ELF-1 (cell line): ENCODE data around the gene RPN2.
"Not testable (repeated sequence)": the region's sequence is repeated elsewhere in the genome, so short reads cannot be mapped to it uniquely, and the experiment has no call there.

ENCODE experiments used
- DNase-seq: peaks from one replicate; pipeline ENCODE4 v3.0.0-alpha.2; 2016; ENCODE audit warnings: low read depth, low spot score

Gene RPN2

DNA sequence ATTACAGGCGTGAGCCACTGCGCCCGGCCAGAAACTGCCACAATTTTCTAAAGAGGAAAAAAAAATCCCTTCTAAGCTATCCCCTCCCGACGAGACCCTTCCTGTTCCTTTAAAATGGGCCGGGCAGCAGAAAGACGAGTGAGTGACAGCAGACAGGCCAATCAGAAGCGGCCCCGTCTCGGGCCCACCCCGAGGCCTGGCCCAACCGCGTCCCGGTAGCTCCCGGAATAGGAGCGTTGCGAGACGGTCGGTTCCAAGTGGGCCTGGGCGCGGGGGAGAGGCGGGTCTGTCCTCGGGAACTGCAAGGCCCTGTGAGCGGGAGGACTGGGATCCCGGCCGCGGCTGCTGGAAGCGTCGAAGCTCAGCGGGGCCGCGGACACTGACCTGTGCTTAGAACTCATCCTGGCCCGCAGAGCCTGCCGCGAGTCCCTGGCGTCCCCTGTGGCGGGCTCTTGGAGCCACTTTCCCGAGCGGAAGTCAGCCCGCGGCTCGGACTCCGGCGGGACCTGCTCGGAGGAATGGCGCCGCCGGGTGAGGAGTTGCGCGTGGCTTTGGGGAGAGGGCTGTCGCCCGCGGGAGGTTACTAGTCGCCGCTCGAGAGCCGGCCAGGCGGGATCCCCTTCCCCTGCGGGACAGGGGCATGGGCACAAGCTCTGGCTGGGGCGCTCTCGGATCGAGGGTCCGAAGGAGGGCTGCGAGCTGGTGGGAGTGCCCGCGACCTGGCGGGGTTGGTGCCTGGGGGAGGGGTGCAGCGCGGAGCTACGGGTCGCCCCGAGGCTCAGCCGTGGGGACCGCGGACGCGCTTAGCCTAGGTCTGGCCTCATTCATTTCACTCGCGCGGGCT lies at the start of gene RPN2, which contains the start of gene MROH8:
TSS of gene RPN2 (plus strand) at position 492 of the 844 bp plus-strand sequence. CDS start at position 519, 27 bp downstream.
TSS of gene MROH8 (minus strand) at position 710 of the 844 bp plus-strand sequence.
- peak; percentile 100 for DNase-seq

DNA sequence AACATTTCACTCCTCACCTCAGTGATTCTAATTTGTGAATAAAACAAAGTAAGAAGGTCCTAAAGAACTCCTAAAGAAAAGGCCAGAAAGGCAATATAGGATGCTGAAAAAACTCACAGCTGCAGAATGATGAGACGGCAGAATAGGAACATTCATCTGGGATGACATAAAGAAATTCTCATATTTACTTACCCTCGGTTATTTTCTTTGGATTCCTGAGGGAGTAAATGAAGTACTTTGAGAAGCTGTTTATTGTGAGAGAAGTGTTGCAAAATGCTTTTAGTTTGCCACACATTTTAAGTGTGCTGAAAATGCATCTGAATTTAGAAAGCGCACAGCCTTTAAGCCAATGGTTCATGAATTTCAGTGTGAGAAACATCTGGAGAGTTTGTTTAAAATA lies 47.6 kb upstream of the RPN2 start:
- no peak for DNase-seq

DNA sequence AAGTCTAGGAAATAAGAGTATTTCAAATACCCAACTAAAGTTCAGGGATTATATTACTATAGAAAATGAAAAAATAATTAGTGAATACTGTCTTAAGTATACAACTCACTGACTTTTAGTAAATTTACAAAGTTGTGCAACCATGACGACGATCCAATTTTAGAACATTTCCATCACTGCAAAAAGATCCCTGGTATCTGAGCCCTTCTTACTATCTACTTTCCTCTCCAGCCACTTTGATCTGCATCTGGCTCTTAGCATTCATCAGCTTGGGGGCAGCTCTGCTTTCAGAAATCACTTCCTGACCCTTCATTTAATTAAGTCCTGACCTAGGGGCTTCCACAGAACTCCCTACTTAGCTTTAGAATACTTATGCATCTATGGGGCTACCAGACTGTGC lies 45.2 kb upstream of the RPN2 start:
- no peak for DNase-seq

DNA sequence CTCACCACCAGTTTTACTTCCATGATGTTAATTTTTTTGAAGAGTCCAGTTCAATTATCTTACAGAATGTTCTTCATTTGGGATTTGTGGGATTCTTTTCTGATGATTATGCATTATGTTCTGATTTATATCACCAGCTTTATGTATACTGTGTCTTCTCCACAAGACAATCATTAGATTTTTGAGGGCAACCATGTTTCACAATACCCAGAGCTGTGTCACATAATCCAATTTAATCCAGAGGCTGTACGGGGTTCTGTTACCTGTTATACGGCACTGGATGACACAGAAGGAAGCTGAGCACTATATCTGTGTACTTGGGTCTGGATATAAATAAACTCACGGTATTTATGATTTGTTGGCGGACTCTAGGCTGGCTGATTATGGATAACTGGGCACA lies 41.6 kb upstream of the RPN2 start:
- DNase-seq: no peak

DNA sequence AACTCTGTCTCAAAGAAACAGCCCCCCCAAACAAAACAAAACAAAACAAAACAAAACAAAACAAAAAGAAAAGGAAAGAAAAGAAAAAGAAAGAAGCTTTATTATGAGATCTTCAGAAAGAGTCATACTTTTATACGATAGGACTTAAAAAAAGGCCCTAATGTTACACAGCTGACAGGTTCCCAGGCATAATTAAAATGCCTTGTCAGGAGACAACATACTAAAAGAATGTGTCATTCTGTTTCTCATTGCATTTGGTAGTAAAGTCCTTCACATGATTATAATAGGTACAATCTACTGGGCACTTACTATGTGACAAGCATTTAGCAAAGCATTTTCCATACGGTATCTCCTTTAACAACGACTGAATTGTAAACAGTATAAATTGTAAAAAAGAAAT lies 36.4 kb upstream of the RPN2 start:
- DNase-seq: no peak

DNA sequence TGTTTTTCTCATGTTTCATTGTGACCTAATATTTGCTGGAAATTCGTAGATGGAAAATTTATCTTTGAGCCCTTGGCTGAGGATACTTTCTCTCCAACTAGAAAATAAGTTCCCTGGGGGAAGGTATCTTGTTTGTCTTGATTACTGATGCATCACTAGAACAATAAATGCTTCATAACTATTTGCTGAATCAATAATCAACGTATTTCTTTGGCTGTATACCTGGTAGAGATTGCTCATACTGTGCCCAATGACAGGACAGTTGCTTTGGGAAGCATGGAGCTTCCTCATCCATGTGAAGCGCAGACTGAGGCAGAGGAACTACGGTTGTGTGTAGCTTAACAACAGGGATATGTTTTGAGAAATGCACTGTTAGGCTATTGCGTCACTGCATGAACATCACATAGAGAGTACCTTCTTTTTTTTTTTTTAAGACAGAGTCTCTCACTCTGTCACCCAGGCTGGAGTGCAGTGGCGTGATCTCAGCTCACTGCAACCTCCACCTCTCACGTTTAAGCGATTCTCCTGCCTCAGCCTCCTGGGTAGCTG lies 34.2 kb upstream of the RPN2 start:
- no peak for DNase-seq

DNA sequence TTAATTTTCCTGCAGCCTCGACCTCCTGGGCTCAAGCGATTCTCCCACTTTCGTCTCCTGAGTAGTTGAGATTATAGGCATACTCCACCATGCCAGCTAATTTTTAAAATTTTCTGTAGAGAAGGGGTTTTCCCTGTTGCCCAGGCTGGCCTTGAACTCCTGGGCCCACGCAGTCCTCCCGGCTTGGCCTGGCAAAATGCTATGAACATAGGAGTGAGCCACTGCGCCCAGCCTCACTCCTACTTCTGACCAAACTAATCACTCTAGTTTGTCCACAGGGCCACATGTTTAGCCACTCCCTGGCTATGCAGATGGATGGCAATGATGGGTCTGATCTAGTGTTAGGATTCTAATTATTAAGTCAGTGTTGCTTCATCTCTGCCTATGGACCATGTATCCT lies 31.9 kb upstream of the RPN2 start:
- DNase-seq: no peak

DNA sequence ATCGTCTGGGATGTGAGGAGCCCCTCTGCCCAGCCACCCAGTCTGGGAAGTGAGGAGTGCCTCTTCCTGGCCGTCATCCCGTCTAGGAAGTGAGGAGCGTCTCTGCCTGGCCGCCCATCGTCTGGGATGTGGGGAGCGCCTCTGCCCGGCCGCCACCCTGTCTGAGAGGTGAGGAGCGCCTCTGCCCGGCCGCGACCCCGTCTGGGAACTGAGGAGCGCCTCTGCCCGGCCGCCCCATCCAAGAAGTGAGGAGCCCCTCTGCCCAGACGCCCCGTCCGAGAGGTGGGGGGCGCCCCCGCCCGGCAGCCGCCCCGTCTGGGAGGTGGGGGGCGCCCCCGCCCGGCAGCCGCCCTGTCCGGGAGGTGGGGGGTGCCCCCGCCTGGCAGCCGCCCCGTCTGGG lies 28.3 kb upstream of the RPN2 start:
- DNase-seq: not testable (repeated sequence)

DNA sequence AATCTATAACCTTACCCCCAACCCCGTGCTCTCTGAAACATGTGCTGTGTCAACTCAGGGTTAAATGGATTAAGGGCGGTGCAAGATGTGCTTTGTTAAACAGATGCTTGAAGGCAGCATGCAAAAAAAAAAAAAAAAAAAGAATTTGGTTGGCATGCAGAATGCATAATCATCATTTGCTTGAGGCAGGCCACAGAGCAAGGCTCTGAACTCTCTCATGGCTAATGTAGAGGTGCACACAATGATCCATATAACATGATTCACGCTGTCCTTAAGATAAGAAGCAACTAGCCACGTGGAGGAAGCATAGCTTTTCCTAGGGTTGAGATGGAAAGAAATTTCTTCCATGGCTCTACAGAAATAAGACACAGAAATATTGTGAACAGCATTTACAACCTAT lies 27.6 kb upstream of the RPN2 start:
- DNase-seq: no peak

DNA sequence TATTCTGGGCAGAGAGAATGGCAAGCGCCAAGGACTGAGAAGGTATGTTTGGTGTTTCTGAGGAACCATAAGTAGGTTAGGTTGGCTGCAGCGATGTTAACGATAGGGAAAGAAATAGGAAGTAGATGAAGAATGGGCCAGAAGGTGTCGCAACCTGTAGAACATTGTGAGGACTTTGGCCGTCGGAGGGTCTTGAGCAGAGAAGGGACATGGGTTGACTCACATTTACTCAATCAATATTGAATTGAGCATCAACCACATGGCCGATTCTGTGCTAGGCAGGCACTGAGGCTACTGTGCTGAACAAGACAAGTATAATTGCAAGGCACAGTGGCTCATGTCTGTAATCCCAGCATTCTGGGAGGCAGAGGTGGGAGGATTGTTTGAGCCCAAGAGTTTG lies 26.8 kb upstream of the RPN2 start:
- DNase-seq: no peak

DNA sequence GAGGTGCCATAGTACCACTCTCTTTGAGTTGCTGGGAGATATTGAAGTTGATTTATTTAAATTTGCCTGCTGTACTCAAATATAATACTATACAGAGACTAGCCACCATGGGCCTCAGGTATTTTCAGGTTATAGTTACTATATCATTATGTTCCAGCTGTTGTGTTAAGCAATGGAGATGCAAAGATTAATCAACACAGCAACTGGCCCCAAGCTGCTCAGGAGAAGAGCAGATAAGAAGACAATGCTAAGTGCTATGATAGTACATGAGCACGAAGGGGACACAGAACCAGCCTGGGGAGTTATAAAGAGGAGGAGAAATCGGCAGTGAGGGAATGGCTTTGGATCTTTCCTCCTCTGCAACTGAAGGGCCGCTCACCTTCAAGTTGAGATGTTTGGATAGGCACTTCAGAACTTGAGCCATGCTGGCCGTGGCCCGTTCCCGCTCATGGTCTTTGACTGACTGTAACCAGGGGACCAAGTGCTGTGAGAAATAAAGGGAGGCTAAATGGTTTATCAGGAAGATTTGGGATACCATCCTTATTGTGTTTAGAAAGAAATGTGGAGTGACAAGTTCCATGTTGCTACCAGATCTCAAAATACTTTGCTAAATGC lies 24.3 kb upstream of the RPN2 start:
- no peak for DNase-seq

DNA sequence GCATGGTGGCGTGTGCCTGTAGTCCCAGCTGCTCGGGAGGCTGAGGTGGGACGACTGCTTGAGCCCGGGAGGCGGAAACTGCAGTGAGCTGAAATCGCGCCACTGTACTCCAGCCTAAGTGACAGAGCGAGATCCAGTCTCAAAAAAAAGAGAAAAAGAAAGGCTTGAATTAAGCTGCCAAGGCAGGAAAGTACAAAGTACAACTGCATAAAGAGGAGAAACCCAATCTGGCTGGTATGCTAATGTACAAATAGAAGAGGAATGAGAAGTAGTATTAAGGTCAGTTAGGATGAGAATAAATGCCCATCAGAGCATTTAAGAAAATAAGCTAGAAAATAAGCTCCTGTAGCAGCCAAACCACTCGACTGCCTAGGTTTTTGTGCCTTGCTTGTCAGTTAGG lies 23.1 kb upstream of the RPN2 start:
- no peak for DNase-seq

DNA sequence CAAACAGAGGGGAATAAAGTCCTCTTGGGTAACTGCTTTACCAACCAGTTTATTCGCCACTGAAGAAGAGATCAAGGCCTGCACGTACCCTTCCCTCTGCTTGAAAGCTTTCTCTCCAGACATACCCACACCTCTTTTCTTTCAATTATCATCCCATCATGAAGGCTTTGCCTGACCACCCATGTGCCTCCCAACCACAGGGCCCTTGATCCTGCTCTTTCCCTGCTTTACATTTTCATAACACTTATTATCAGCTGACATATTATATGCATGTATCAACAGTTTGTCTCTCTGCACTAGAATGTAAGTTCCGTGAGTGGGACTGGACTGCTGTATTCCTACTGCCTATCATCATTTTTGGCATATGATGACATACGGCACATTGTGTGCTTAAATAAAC lies 20.9 kb upstream of the RPN2 start:
- no peak for DNase-seq

DNA sequence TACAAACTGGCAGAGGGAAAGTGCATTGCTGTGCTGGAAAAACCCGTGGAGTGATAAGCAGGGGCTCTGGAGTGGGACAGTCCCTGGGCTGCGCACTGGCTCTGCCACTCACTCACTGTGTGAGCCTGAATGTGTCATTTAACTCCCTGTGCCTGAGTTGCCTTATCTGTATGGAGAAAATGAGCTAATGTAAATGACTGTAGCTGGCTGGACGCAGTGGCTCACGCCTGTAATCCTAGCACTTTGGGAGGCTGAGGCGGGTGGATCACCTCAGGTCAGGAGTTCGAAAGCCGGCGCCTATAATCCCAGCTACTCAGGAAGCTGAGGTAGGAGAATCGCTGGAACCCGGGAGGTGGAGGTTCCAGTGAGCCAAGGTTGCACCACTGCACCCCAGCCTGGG lies 18.4 kb upstream of the RPN2 start:
- DNase-seq: peak; percentile 16

DNA sequence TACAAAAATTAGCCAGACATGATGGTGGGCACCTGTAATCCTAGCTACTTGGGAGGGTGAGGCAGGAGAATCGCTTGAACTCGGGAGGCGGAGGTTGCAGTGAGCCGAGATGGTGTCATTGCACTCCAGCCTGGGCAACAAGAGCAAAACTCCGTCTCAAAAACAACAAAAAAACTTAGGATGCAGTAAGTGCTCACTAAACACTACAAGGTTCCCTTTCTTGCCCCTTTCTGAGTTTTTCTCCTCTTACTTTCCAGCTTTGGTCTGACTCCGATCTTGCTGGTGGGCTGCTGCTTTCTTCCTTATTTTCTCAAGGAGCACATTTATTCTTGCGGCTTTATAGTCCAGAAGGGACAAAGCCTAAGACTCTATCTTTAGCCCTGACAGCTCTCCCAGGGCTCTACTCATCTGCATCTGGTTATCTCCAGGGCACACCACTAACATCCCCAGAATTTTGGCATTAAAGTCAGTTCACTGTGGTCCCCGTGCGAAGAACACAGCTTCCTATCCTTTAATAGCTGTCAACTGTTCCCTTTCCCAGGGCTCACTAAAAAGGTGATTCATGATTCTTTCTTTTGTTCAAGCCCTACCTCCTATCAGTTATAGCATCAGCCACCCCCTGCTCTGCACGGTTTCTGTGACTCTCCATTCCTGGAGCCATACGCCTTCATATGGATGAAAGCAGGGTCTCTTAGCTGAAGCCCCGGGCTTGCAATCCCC lies 17.1 kb upstream of the RPN2 start:
- peak; percentile 13 for DNase-seq

DNA sequence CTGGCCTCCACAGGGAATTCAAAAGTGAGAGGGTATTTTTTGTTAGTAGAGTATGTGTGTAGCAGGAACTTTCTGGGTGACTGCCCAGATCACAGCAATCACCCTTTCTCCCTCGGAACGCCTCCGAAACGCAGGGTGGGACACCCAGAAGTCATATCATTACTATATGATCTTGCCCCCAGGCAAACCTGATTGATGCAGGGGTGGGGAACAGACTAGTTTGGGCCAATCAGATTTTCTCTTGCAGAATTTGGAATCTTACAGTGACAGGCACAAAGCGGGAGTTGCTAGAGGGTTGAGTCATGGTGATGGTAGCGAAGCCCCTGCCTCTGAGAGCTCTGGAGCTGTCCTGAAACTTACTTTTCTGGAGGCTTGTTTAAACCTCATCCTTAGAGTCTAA lies 16.5 kb upstream of the RPN2 start:
- peak; percentile 34 for DNase-seq

DNA sequence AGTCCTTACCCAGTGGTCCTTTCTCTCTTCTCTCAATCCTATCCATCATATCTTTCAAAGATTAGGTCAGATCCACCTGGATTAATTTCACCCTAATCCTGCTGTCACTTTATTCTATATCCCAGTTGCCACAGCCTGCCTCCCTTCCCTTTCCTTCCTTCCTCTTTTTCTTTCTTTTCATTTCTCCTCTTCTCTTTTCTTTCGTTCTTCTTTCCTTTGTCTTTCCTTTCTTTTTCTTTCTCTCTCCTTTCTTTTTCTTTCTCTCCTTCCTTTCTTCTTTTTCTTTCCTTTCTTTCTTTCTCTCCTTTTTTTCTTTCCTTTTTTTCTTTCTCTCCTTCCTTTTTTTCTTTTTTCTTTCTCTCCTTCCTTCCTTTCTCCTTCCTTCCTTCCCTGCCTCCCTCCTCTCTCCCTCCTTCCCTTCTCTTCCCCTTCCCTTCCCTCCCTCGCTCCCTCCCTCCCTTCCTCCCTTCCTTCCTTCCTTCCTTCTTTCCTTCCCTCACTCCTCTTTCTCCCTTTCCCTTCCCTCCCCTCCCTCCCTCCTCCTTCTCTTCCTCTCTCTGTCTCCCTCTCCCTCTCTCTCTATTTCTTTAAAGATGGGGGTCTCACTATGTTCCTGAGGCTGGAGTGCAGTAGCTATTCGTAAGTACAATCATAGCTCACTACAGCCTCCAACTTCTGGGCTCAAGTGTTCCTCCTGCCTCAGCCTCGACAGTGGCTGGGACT lies 15.1 kb upstream of the RPN2 start:
- DNase-seq: no peak

DNA sequence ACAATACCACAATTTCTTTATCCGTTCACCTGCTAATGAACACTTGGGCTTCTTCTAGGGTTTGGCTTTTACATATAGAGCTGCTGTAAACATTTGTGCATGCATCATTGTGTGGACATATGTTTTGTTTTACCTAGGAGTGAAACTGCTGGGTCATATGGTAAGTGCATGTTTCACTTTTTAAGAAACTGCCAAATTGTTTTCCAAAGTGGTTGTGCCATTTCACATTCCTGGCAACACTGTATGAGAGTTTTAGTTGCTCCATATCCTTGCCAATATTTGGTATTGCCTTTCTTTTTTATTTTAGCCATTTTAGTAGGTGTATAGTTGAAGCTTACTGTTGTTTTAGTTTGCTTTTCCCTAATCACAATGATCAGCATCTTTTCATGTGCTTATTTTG lies 14.1 kb upstream of the RPN2 start:
- no peak for DNase-seq

DNA sequence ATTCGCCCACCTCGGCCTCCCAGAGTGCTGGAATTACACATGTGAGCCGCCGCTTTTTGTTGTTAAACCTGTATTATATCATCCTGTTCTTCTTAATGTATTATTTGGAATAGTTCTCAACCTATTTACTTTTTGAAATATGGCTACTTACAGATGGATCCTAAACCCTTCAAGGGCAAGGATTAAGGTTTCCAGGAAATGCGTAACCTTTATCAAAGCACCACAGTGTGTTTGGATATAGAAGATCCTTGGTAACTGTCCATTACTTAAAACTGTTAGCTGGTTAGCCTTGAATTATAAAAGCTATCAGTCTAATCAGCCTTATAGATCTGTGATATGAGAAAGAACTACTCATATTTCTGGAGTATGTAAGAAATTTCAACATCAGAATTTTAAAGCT lies 12.3 kb upstream of the RPN2 start:
- DNase-seq: no peak

DNA sequence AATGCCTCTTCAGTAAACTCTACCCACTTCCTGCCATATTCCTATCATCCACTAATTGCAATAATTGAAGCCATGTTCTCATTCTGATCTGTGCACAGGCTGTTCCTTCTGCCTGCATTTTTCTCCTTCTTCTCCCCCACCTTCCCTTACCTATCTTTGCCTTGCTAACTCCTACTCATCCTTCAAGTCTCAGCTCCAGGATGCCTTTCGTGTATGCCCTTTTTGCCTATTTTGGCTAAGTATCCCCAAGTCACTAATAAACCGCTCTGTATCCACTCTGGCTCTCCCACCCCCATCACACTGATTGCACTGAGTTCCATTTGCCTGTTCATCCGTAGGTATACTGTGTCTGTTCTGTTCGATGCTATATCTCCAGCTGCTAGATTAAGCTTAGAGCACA lies 6.3 kb upstream of the RPN2 start:
- no peak for DNase-seq

DNA sequence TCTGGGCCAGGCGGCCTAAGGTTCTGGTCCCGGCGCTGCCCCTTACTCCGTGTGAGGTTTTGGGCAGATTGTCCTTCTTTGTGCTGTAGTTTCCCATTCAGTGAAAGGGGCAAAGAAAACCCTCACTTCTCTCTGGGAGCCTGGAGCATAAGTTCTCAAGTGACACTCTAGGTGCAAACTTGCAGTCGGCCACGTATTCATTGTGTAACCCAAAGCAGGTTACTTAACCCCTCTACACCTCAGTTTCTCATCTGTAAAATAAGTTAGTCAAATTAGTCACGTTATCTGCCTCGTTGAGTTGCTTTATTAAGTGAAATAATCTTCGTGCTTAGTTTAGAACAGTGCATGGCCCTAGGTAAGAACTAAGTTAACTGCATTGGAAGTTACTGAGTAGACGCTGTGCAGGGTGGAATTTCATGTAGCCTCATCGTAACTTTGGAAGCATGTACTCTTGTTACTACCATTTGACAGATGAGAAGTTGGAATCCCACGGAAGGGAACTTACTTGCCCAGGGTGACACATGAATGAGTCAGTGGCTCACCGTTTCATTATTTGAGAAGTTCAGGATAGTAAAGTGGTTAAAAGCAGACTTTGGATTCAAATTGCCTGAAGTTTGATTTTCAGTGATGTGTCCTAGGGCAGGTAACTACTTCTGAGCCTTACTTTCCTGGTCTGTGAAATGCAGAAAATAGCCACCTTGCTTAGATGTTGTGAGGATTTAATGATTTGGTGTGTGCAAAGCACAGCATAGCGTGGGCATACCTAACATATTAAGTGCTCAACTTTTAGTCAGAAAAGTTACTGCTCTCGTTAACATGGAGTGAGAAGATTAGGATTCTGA lies 774 bp downstream of the RPN2 start:
- no peak for DNase-seq
